Rectal smooth muscle tissue (tissue), 1 donor: ENCODE measurements around the gene RRP36.
"Not testable (repeated sequence)": the region's sequence is repeated elsewhere in the genome, so short reads cannot be mapped to it uniquely, and the experiment has no call there.

Experiments used
- H3K27ac ChIP-seq: one replicate; pipeline ENCODE4 v1.7.0; 2013; ENCODE audit warnings: low read depth, low read length, inconsistent platforms
- H3K27me3 ChIP-seq: one replicate; pipeline ENCODE4 v1.7.0; 2013; ENCODE audit warnings: low read length; ENCODE audit not compliant: control insufficient read depth, insufficient read depth
- H3K36me3 ChIP-seq: one replicate; pipeline ENCODE4 v1.7.0; 2013; ENCODE audit warnings: low read length; ENCODE audit not compliant: control insufficient read depth, insufficient read depth
- H3K4me1 ChIP-seq: one replicate; pipeline ENCODE4 v1.7.0; 2013; ENCODE audit warnings: low read length; ENCODE audit not compliant: control insufficient read depth, insufficient read depth
- H3K4me3 ChIP-seq: one replicate; pipeline ENCODE4 v1.7.0; 2013; ENCODE audit warnings: low read length
- H3K9ac ChIP-seq: one replicate; pipeline ENCODE4 v1.7.0; 2013; ENCODE audit warnings: low read length

RRP36 gene

DNA sequence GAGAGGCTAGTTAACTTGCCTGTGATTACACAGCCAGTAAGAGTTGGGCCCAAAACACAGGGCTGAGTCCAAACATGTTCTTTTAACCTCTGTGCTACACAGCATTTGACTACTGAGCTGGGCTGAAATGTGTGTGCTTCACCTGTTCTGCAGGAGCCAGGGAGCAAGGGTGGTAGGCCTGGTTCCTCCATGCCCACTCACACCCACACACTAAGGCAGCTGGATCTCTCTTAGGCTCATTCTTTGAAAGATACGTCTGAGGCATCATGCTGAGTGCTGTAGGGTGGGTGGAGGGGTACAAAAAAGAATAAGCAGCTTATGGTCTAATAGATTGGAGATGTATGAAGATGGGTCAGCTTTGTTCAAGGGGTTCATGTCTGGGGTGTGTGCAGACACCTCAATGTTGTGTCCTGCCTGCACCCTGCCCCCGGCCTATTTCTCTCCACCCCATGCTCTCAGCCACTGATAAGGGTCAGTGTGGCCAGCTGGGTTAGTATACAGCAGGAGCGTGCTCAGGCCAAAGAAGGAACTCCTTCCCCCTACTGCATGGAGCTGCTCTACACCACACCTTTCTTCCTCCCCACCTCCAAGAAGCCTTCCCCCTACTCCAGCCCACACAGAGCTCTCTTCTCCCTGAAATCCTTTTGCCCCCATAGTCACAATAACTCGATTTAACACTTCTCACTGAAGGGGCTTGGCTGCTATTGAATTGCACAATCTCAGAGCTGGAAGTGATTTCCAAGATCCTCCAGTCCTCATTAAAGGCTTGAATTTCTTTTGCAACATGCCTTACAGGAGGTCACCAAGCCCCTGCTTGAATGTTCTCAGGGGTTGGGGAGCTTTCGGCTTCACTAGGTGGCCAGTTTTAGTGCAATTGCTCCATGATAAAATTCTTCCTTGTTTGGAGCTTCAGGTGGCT, 33.6 kb upstream of the RRP36 start:
- Histone ChIP-seq H3K9ac (no peak overlapping the region), H3K27ac (no peak overlapping the region), H3K4me1 (peaks cover 3% of the 10 kb centered on the region), H3K27me3 (no peaks in the 10 kb centered on the region), H3K4me3 (no peak overlapping the region), H3K36me3 (peaks cover 9% of the 10 kb centered on the region)

DNA sequence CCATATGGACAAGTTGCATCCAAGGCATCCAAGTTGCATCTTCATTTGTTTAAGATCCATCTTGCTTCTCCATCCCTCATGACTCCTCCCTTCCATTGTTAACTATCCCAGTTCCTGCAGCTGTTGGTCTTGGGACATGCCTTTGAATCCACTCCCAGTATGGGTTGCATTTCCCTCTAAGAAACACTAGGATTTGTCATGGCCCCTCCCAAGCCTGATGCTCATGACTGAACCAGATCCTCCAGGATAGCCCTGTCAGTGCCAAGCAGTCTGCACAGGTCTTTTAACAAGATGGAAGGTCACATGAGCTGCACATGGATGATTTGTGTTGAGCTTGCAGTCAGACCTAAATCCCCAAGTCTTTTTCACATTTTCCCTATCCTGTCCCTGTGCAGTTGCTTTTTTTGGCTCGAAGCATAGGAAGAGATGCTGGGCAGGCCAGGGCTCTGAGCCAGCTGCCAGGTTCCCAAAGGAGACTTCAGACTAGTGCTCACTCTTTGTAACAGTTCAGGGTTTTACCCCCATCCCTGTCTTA, 32.9 kb upstream of the RRP36 start:
- no peaks in the 10 kb centered on the region for H3K27me3 ChIP-seq
- no peak overlapping the region for H3K4me3 ChIP-seq
- H3K9ac ChIP-seq: no peak overlapping the region
- H3K4me1 ChIP-seq: peaks cover 3% of the 10 kb centered on the region
- H3K36me3 ChIP-seq: peaks cover 9% of the 10 kb centered on the region
- no peak overlapping the region for H3K27ac ChIP-seq

DNA sequence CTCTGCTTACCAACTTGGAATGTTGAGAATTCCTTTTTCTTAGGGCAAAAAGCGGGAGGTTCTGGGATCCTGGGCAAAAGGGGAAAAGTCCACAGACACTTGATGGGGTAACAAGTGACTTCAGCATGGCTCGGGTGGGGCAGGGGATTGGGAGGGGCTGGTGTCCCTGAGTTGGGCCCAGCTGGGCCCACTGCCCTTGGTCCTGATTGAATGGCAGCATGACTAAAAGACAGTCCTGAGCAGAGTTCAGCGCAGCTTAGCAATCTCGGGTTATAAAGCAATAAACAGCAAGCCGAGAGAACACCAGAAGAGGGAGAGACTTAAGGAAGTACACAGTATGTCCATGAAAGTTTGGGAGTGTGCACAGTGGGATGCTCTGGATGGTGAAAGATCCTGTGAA, 31.5 kb upstream of the RRP36 start:
- H3K36me3 ChIP-seq: peaks cover 9% of the 10 kb centered on the region
- H3K4me3 ChIP-seq: no peak overlapping the region
- H3K4me1 ChIP-seq: peaks cover 3% of the 10 kb centered on the region
- H3K27ac ChIP-seq: no peak overlapping the region
- no peak overlapping the region for H3K9ac ChIP-seq
- no peaks in the 10 kb centered on the region for H3K27me3 ChIP-seq

DNA sequence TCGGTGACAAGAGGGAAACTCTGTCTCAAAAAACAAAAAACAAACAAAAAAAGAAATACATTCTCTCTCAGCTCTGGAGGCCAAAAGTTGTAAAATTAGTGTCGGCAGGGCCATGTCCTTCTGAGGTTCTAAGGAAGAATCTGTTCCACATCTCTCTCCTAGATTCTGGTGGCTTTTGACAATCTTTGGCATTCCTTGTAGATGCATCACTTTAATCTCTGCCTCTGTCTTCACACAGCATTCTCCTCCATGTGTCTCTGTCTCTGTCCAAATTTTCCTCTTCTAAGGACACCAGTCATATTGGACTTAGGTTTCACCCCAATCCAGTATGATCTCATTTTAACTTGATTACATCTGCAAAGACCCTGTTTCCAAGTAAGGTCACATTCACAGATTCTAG, 28.0 kb upstream of the RRP36 start:
- Histone ChIP-seq H3K9ac (no peak overlapping the region), H3K36me3 (peaks cover 9% of the 10 kb centered on the region), H3K4me3 (no peak overlapping the region), H3K4me1 (no peaks in the 10 kb centered on the region), H3K27me3 (no peaks in the 10 kb centered on the region), H3K27ac (no peak overlapping the region)

DNA sequence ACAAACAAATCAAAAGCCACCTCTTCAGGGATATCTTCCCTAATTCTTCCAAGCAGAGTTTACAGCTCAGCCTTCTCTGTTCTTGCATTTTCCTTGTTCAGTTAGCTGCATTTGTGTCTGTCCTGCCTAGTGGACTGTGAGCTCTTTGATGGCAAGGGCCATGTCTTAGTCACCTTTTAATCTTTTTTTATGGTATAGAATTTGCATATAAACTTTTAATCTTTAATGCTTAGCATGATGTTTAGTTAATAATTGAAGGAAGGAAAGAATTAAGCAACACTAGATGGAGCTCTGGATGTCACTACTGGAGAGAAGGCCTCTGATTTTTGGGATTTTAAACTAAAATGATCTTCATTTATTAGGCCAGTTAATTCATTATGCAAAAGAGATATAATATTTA, 24.9 kb upstream of the RRP36 start:
- H3K27me3 ChIP-seq: no peaks in the 10 kb centered on the region
- peaks cover 3% of the 10 kb centered on the region for H3K36me3 ChIP-seq
- no peak overlapping the region for H3K4me3 ChIP-seq
- H3K4me1 ChIP-seq: no peaks in the 10 kb centered on the region
- no peak overlapping the region for H3K9ac ChIP-seq
- no peak overlapping the region for H3K27ac ChIP-seq

DNA sequence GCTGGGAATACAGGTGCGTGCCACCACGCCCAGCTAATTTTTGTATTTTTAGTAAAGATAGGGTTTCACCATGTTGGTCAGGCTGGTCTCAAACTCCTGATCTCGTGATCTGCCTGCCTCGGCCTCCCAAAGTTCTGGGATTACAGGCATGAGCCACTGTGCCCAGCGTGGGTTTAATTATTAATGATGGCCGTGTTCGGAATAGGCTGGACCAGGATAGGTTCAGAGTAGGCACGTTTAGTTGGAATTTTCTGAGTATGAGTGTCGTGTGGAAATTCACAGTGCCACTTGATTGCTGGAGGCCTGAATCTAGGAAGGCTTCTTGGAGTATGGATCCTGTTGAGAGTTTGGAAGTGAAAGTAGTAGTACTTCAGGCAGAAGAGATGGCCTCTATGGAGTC, 23.2 kb upstream of the RRP36 start:
- not testable (repeated sequence) for H3K27me3 ChIP-seq, H3K27ac ChIP-seq, H3K36me3 ChIP-seq, H3K9ac ChIP-seq, H3K4me3 ChIP-seq, H3K4me1 ChIP-seq

DNA sequence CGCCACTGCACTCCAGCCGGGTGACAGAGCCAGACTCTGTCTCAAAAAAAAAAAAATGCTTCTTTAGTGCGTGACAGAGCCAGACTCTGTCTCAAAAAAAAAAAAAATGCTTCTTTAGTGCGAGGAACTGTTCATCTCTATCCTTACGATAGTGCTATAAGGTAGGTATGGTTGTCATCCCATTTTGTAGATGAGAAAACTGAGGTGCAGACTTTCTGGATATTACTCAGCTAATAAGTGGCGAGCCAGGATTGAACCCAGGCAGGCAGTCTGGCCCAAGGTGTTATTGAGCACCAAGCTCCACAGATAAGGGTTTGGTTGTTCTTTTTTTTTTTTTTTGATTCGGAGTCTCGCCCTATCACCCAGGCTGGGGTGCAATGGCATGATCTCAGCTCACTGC, 19.6 kb upstream of the RRP36 start:
- Histone ChIP-seq H3K4me1 (no peaks in the 10 kb centered on the region), H3K27ac (no peak overlapping the region), H3K4me3 (no peak overlapping the region), H3K9ac (no peak overlapping the region), H3K36me3 (peaks cover 5% of the 10 kb centered on the region), H3K27me3 (no peaks in the 10 kb centered on the region)

DNA sequence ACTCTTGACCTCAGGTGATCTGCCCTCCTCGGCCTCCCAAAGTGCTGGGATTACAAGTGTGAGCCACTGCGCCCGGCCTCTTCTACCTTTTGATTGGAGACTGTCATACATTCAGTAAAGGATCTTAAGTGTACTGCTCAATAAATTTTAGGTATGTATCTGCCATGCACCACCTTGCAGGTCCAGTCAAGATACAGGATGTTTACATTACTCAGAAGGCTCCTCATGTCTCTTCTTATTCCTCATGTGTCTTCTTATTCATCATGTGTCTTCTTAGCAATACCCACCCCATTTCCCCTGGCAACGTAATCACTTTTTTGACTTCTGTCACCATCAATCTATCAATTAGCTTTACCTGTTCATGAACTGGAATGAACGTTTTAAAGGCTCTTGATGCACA, 15.6 kb upstream of the RRP36 start:
- Histone ChIP-seq H3K27ac (no peak overlapping the region), H3K4me3 (no peak overlapping the region), H3K9ac (no peak overlapping the region), H3K4me1 (no peaks in the 10 kb centered on the region), H3K36me3 (peaks cover 31% of the 10 kb centered on the region), H3K27me3 (no peaks in the 10 kb centered on the region)

DNA sequence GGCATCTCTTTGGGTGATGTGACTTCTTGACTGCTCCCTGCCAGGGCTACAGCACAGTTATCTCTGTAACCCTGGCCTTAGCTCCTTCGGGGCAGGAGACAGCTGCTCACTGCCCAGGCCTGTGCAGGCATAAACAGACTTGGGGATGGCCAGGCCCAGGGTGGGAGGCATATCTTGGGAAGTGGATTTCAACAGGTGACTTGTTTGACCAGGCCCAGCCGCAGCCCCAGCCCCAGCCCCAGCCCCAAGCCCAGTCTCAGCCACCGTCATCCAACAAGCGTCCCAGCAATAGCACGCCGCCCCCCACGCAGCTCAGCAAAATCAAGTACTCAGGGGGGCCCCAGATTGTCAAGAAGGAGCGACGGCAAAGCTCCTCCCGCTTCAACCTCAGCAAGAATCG, 15.2 kb upstream of the RRP36 start:
- Histone ChIP-seq H3K4me3 (no peak overlapping the region), H3K36me3 (peaks cover 31% of the 10 kb centered on the region), H3K9ac (no peak overlapping the region), H3K4me1 (no peaks in the 10 kb centered on the region), H3K27me3 (no peaks in the 10 kb centered on the region), H3K27ac (no peak overlapping the region)

DNA sequence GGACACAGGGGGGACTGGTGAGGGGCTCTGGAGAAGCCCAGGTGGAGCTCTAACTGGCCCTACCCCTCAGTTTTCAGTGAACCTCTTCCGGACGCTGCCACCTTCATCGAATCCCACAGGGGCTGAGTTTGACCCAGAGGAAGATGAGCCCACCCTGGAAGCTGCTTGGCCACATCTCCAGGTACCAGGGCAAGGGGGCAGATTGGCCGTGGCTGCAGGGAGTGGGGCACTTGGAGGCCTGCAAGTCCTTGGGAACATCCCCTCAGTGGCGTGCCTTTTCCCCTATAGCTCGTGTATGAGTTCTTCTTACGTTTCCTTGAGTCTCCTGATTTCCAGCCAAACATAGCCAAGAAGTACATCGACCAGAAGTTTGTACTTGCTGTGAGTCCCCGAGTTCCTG, 14.3 kb upstream of the RRP36 start:
- Histone ChIP-seq H3K36me3 (peaks cover 31% of the 10 kb centered on the region), H3K4me1 (no peaks in the 10 kb centered on the region), H3K4me3 (no peak overlapping the region), H3K27ac (no peak overlapping the region), H3K27me3 (no peaks in the 10 kb centered on the region), H3K9ac (no peak overlapping the region)

DNA sequence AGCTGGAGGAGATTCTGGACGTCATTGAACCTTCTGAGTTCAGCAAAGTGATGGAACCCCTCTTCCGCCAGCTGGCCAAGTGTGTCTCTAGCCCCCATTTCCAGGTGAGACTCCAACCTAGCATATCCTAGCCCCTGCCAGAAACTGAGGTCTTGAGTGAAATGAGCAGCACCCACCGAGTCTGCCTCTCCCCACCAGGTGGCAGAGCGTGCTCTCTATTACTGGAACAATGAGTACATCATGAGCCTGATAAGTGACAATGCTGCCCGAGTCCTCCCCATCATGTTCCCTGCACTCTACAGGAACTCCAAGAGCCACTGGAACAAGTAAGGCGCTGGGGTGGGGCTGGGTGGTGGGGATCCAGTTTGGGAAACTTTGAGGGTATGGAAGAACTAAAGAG, 12.3 kb upstream of the RRP36 start:
- peaks cover 31% of the 10 kb centered on the region for H3K36me3 ChIP-seq
- H3K4me1 ChIP-seq: peaks cover 7% of the 10 kb centered on the region
- H3K9ac ChIP-seq: no peak overlapping the region
- H3K27ac ChIP-seq: no peak overlapping the region
- H3K27me3 ChIP-seq: no peaks in the 10 kb centered on the region
- no peak overlapping the region for H3K4me3 ChIP-seq

DNA sequence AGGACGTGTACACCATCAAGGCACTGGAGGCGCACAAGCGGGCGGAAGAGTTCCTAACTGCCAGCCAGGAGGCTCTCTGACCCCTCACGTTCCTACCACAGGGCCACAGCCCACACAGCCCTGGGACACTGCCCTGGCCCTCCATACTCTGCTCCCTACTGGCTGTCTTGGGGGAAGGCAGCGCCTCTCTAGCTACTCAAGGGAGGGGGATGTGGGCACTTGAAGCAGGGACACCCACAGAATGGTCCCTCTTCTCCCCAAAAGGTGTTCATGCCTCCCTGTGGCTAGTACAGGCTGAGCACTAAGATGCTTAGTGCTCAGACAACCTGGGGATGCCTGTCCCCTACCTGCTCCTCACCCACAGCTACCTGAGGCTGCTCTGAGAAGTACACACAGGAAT, 10.2 kb upstream of the RRP36 start:
- H3K36me3 ChIP-seq: peaks cover 27% of the 10 kb centered on the region
- H3K27ac ChIP-seq: no peak overlapping the region
- no peaks in the 10 kb centered on the region for H3K27me3 ChIP-seq
- peaks cover 12% of the 10 kb centered on the region for H3K4me1 ChIP-seq
- no peak overlapping the region for H3K4me3 ChIP-seq
- H3K9ac ChIP-seq: no peak overlapping the region

DNA sequence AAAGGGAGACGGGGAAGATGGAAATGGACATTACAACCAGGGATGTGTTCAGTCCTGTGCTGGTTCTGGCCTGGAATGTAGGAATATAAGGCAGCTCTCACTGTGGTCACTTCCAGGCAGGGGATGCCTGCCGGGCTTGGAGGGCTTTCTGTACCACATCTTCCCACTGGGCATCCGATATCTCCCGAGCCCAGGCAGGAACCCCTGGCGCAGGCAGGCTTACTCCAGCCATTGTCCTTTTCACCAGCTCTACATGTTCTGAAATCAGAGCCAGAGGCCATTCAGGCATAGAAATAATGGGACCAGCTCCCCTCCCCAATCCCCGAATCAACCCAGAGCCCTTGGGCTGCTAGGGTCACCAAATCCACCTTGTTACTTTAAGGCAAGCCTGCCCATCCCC, 9.1 kb upstream of the RRP36 start:
- Histone ChIP-seq H3K4me3 (peak overlapping the region; percentile 78), H3K9ac (no peak overlapping the region), H3K4me1 (peaks cover 17% of the 10 kb centered on the region), H3K27ac (no peak overlapping the region), H3K36me3 (peaks cover 24% of the 10 kb centered on the region), H3K27me3 (no peaks in the 10 kb centered on the region)
